ENCODE measurements around the gene SLC37A1.

GRCh38 chr21:42587036-42587435 lies 73.4 kb downstream of the SLC37A1 start:
- TF ChIP-seq CTCF (IDR thresholded peaks at IDR 0.05; ENCODE audit: low read depth, low read length, missing input control) (no peak), GABPA (IDR thresholded peaks at IDR 0.05 in 1 of 2, conservative IDR thresholded peaks at IDR 0.05 in 1 of 2) (no peak), JUND (IDR thresholded peaks at IDR 0.05) (no peak), REST (IDR thresholded peaks at IDR 0.05) (no peak), FOXA1 (IDR thresholded peaks at IDR 0.05) (no peak)

Measured in liver (tissue), 3 donors.